ENCODE results near the gene KHDRBS1. TPM values are rescaled to one million over a fixed set of nuclear protein-coding genes. Genes with fewer than 3 reads are reported as not detected.

KHDRBS1 gene
- total and polyA plus RNA-seq, 9 of the 15 experiments (the other 6 are each of a cell fraction or from before 2014, with no cell fraction given): 48.4 to 257 (median 114) TPM

DNA sequence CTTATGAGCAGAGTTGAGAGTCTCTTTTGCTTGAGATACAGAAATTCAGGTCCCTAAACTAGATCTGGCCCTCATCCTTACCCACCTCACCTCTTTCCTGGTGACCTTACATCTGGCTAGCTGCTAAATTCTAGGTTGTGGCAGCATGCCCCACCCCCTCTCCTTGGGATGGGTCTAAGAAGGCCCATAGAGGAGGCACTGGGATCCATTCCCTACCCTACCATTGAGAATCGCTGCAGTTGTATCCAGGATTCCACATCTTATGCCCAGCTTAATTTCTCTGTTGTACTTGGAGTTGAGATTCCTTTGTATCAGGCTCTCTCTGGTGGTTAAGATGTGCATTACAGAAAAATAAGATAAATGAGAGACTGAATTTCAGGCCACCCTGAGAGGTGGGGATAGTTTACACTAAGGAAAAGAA is 49.6 kb downstream of the KHDRBS1 start (continued):
- TF ChIP-seq, protein P1, sequence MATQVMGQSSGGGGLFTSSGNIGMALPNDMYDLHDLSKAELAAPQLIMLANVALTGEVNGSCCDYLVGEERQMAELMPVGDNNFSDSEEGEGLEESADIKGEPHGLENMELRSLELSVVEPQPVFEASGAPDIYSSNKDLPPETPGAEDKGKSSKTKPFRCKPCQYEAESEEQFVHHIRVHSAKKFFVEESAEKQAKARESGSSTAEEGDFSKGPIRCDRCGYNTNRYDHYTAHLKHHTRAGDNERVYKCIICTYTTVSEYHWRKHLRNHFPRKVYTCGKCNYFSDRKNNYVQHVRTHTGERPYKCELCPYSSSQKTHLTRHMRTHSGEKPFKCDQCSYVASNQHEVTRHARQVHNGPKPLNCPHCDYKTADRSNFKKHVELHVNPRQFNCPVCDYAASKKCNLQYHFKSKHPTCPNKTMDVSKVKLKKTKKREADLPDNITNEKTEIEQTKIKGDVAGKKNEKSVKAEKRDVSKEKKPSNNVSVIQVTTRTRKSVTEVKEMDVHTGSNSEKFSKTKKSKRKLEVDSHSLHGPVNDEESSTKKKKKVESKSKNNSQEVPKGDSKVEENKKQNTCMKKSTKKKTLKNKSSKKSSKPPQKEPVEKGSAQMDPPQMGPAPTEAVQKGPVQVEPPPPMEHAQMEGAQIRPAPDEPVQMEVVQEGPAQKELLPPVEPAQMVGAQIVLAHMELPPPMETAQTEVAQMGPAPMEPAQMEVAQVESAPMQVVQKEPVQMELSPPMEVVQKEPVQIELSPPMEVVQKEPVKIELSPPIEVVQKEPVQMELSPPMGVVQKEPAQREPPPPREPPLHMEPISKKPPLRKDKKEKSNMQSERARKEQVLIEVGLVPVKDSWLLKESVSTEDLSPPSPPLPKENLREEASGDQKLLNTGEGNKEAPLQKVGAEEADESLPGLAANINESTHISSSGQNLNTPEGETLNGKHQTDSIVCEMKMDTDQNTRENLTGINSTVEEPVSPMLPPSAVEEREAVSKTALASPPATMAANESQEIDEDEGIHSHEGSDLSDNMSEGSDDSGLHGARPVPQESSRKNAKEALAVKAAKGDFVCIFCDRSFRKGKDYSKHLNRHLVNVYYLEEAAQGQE (IDR thresholded peaks at IDR 0.05; ENCODE audit: borderline replicate concordance): peak; percentile 79; the same call in 1 of the 2 replicates
- TF ChIP-seq, protein P1 (CRISPR knock-in tag; IDR thresholded peaks at IDR 0.05; ENCODE audit: low read depth): no peak
- TF ChIP-seq, protein P2, sequence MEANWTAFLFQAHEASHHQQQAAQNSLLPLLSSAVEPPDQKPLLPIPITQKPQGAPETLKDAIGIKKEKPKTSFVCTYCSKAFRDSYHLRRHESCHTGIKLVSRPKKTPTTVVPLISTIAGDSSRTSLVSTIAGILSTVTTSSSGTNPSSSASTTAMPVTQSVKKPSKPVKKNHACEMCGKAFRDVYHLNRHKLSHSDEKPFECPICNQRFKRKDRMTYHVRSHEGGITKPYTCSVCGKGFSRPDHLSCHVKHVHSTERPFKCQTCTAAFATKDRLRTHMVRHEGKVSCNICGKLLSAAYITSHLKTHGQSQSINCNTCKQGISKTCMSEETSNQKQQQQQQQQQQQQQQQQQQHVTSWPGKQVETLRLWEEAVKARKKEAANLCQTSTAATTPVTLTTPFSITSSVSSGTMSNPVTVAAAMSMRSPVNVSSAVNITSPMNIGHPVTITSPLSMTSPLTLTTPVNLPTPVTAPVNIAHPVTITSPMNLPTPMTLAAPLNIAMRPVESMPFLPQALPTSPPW (CRISPR knock-in tag; IDR thresholded peaks at IDR 0.05): peak; percentile 16; the same call in 1 of the 2 replicates

Measured in K562 (cell line).